ENCODE measurements around the gene RABGAP1L. TPM values are rescaled to one million over a fixed set of nuclear protein-coding genes. Genes with fewer than 3 reads are reported as not detected.
A peak's percentile ranks its signal among the peaks of the same experiment; 100 is the strongest.

Gene RABGAP1L
- total and polyA plus RNA-seq, 2 of the 4 experiments (the other 2 are of a cell fraction), result 7.9 to 26.7 TPM

GRCh38 chr1:174116042-174116441, 43.3 kb upstream of the RABGAP1L start:
- Histone ChIP-seq H4K8ac (ENCODE audit: low read depth in 2 of 2, low read length in 2 of 2) (no peak overlapping the region), H4K91ac (ENCODE audit: insufficient read depth, low read depth, low read length) (no peak overlapping the region), H4K20me1 (ENCODE audit: insufficient read depth, low read length) (no peaks in the 10 kb centered on the region), H2BK15ac (ENCODE audit: low read depth, low read length) (no peak overlapping the region), H4K5ac (ENCODE audit: low read depth, low read length) (no peak overlapping the region), H3K4me2 (ENCODE audit: low read depth, low read length) (no peak overlapping the region), H3K9me3 (ENCODE audit: control insufficient read depth, insufficient read depth, low read length) (no peaks in the 10 kb centered on the region), H3K56ac (ENCODE audit: extremely low read depth, insufficient read depth, low read length) (no peak overlapping the region), H3K79me1 (ENCODE audit: low read depth in 1 of 2, low read length in 2 of 2) (no peaks in the 10 kb centered on the region), H2AK9ac (replicated peaks; ENCODE audit: low read depth, low read length, poor library complexity) (no peak overlapping the region), H3K4me1 (ENCODE audit: control insufficient read depth, insufficient read depth, low read length) (no peaks in the 10 kb centered on the region), H3K4ac (ENCODE audit: low read depth, low read length) (no peak overlapping the region), H3K9me1 (ENCODE audit: insufficient read depth, low read length) (no peaks in the 10 kb centered on the region), H2BK120ac (ENCODE audit: low read depth, low read length) (no peak overlapping the region), H2AK5ac (ENCODE audit: low read depth, low read length) (no peak overlapping the region), H3K27ac (ENCODE audit: insufficient read depth, low read length) (no peak overlapping the region), H3K18ac (ENCODE audit: low read depth, low read length) (no peak overlapping the region), H3K23ac (ENCODE audit: low read depth, low read length) (no peak overlapping the region), H3K9ac (ENCODE audit: low read depth, low read length) (no peak overlapping the region), H3K14ac (replicated peaks; ENCODE audit: low read depth, low read length) (no peak overlapping the region), H3K4me3 (ENCODE audit: insufficient read depth, low read depth, low read length) (no peak overlapping the region), H2AFZ (replicated peaks; ENCODE audit: low read length, poor library complexity) (no peak overlapping the region), H3K27me3 (ENCODE audit: control insufficient read depth, insufficient read depth, low read length) (peaks cover 2% of the 10 kb centered on the region; the same call in 1 of the 2 replicates), H2BK20ac (ENCODE audit: low read depth, low read length) (no peak overlapping the region), H3K36me3 (ENCODE audit: control insufficient read depth, insufficient read depth, low read length) (no peaks in the 10 kb centered on the region), H2BK5ac (ENCODE audit: low read depth, low read length, poor library complexity, severe bottlenecking) (no peak overlapping the region)
- intact Hi-C loops (cut with micrococcal nuclease), result no loop called here
- dilution Hi-C loops (cut with HindIII; ENCODE audit: low sequenced_read_pairs, unreplicated experiment), result no loop called here
- no peak for TF ChIP-seq BHLHE40 (IDR thresholded peaks at IDR 0.05; ENCODE audit: low read depth, low read length)
- no peak for TF ChIP-seq MAZ (IDR thresholded peaks at IDR 0.05; ENCODE audit: borderline replicate concordance, low read depth, low read length)
- TF ChIP-seq FOS (IDR thresholded peaks at IDR 0.05; ENCODE audit: low read depth, low read length), result no peak
- TF ChIP-seq MXI1 (IDR thresholded peaks at IDR 0.05; ENCODE audit: borderline replicate concordance, low read depth, low read length), result no peak
- TF ChIP-seq CEBPB (IDR thresholded peaks at IDR 0.05; ENCODE audit: low read depth, low read length), result peak; percentile 35; the same call in 1 of the 2 replicates
- TF ChIP-seq POLR2A (IDR thresholded peaks at IDR 0.05; ENCODE audit: low read depth, low read length), result no peak
- WGBS, 2 experiments (ENCODE audit: extremely low coverage in 2 of 2, insufficient read length in 1 of 2), result no CpG with 5 or more reads among the region's 1 CpG
- ChIA-PET POLR2A (ENCODE audit: unreplicated experiment) (no interaction called here), CTCF (no interaction called here)
- no TSS peak for BruUV-seq (replicated peaks)
- DNase-seq (peak; percentile 16), ATAC-seq (ENCODE audit: low read depth) (no peak)
- in situ Hi-C loops (cut with MboI; ENCODE audit: low sequenced_read_pairs), result no loop called here
